Measurements from ENCODE around the gene TBC1D5.

- TF ChIP-seq CTCF (IDR thresholded peaks at IDR 0.05) (no peak), POLR2A (IDR thresholded peaks at IDR 0.05) (no peak)
Measured at GRCh38 chr3:17770682-17771081, 28.3 kb upstream of the TBC1D5 start.
